Measurements from ENCODE around the gene FRMPD4. TPM values are rescaled to one million over a fixed set of nuclear protein-coding genes. Genes with fewer than 3 reads are reported as not detected.

FRMPD4 gene
- polyA plus RNA-seq, 2 of the 4 experiments (the other 2 are of a cell fraction), result 0.08 to 0.28 TPM

GRCh38 chrX:12700745-12701144, 562.5 kb downstream of the FRMPD4 start:
- ATAC-seq (no peak), FAIRE-seq (no peak), DNase-seq (ENCODE audit: low read depth in 1 of 2, low spot score in 1 of 2) (no peak)
- Histone ChIP-seq H3K27ac (no peak overlapping the region), H3K4me1 (no peaks in the 10 kb centered on the region), H3K9me3 (no peaks in the 10 kb centered on the region), H3K4me3 (no peak overlapping the region), H3K4me2 (no peak overlapping the region)
- 33% methylated on average over 4 of the region's 4 CpGs for WGBS (ENCODE audit: missing lambda C conversion rate)
- TF ChIP-seq CHD2 (IDR thresholded peaks at IDR 0.05; ENCODE audit: low read length, partially characterized antibody) (no peak), KDM1A (IDR thresholded peaks at IDR 0.05; ENCODE audit: low read depth) (no peak), CTCF (IDR thresholded peaks at IDR 0.05) (no peak), FOSL2 (IDR thresholded peaks at IDR 0.05) (no peak), FOSL2 (CRISPR knock-in tag; IDR thresholded peaks at IDR 0.05) (no peak), E2F6 (IDR thresholded peaks at IDR 0.05; ENCODE audit: borderline replicate concordance, low read depth) (no peak), BHLHE40 (IDR thresholded peaks at IDR 0.05; ENCODE audit: low read depth, low read length) (no peak), JUNB (IDR thresholded peaks at IDR 0.05) (no peak), CBX2 (IDR thresholded peaks at IDR 0.05; ENCODE audit: borderline replicate concordance, low read depth) (no peak), BCL3 (IDR thresholded peaks at IDR 0.05) (no peak)
- ChIA-PET CTCF (interaction anchor here (0.6 to 3.0 kb wide), 17 partner anchors 10 to 1159 kb away, joined by 3 to 27 read pairs (median 4); partner anchors contain the start of gene FRMPD4), POLR2A (no interaction called here)

GRCh38 chrX:12701628-12702027, 563.4 kb downstream of the FRMPD4 start:
- WGBS (ENCODE audit: missing lambda C conversion rate), result 2% methylated on average over 18 of the region's 18 CpGs
- peak; percentile 41 to 83 for DNase-seq (ENCODE audit: low read depth in 1 of 2, low spot score in 1 of 2)
- Histone ChIP-seq H3K4me3 (no peak overlapping the region), H3K9me3 (no peaks in the 10 kb centered on the region), H3K27ac (no peak overlapping the region), H3K4me2 (peak overlapping the region; percentile 61), H3K4me1 (no peaks in the 10 kb centered on the region)
- ATAC-seq, result peak; percentile 92 to 99
- POLR2A ChIA-PET, result no interaction called here
- FAIRE-seq, result peak; percentile 54
- TF ChIP-seq RNF2 (IDR thresholded peaks at IDR 0.05; ENCODE audit: borderline replicate concordance, low read depth) (no peak), POLR2AphosphoS2 (conservative IDR thresholded peaks at IDR 0.05; ENCODE audit: low read length) (no peak), ZFP36 (IDR thresholded peaks at IDR 0.05; ENCODE audit: borderline replicate concordance, partially characterized antibody) (no peak), HOXA7 (CRISPR knock-in tag; IDR thresholded peaks at IDR 0.05) (no peak), ELK1 (IDR thresholded peaks at IDR 0.05; ENCODE audit: low read depth, low read length) (no peak), EHMT2 (IDR thresholded peaks at IDR 0.05; ENCODE audit: low read depth) (no peak), SMC3 (IDR thresholded peaks at IDR 0.05) (peak; percentile 83), CHD4 (IDR thresholded peaks at IDR 0.05; ENCODE audit: borderline replicate concordance) (no peak), EHF (CRISPR knock-in tag; IDR thresholded peaks at IDR 0.05) (no peak), RAD21 (conservative IDR thresholded peaks at IDR 0.05 in 1 of 2, IDR thresholded peaks at IDR 0.05 in 1 of 2) (peak; percentile 87 to 88), CTCF (IDR thresholded peaks at IDR 0.05) (peak; percentile 66), JUNB (IDR thresholded peaks at IDR 0.05) (no peak)
- CTCF ChIA-PET, result interaction anchor here (0.5 to 3.0 kb wide), 41 partner anchors 9 to 1169 kb away, joined by 3 to 27 read pairs (median 4); partner anchors contain the start of gene FRMPD4

Measured in A549 (cell line).